PC-3 (cell line): Measurements from ENCODE around the gene CLMP.

Experiments used
- CTCF ChIP-seq: fragments of 300-600 bp; sonication (generic); conservative IDR thresholded peaks from 2 replicates; pipeline ENCODE4 v1.5.1; 2017; ENCODE audit warnings: antibody characterized with exemption, low read depth, mild to moderate bottlenecking, low read length
- EZH2 ChIP-seq: fragments of 300-600 bp; sonication (generic); IDR thresholded peaks from one replicate; pipeline ENCODE4 v1.6.1; 2017; ENCODE audit warnings: antibody characterized with exemption, mild to moderate bottlenecking, low read length; ENCODE audit not compliant: unreplicated experiment
- EZH2phosphoT487 ChIP-seq: fragments of 300-600 bp; sonication (generic); IDR thresholded peaks from 2 replicates; pipeline ENCODE4 v1.6.1; 2018; ENCODE audit warnings: mild to moderate bottlenecking, antibody characterized with exemption, low read length, borderline replicate concordance

DNA sequence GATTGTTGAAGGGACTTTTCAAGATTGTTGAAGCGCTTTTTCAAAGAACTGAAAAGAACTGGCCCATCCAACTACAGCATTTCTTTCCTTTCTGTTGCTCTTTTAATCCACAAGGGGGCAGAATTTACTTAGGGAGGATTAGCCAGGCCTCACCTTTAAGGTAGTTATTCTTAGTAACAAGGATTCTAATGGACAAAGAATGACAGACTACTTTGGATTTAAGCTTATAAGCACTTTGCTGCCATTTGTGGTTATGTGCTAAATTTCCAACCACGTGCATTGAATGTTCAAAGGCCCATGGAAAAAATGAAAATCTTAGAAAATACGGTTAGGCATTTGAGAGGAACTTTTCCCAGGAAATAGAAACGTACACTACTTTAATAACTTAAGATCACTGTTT lies 83.6 kb downstream of the CLMP start:
- TF ChIP-seq CTCF: peak; percentile 95
- no peak for TF ChIP-seq EZH2
- no peak for TF ChIP-seq EZH2phosphoT487
